Ureter (tissue), 1 donor: ENCODE data around the gene FAM240A. TPM values are rescaled to one million over a fixed set of nuclear protein-coding genes. Genes with fewer than 3 reads are reported as not detected.
"Not testable (repeated sequence)": the region's sequence is repeated elsewhere in the genome, so short reads cannot be mapped to it uniquely, and the experiment has no call there.

Source experiments
- DNase-seq: peaks from one replicate; pipeline ENCODE4 v3.0.0-alpha.2; 2020; ENCODE audit warnings: low spot score
- total RNA-seq: library from RNA; stranded (reverse); gene quantifications from one replicate; pipeline ENCODE4 v1.2.4, GENCODE V29; 2023
- donor health status: DM: yes; HTN: yes; CAD: no.

The FAM240A gene
- not detected for total RNA-seq

DNA sequence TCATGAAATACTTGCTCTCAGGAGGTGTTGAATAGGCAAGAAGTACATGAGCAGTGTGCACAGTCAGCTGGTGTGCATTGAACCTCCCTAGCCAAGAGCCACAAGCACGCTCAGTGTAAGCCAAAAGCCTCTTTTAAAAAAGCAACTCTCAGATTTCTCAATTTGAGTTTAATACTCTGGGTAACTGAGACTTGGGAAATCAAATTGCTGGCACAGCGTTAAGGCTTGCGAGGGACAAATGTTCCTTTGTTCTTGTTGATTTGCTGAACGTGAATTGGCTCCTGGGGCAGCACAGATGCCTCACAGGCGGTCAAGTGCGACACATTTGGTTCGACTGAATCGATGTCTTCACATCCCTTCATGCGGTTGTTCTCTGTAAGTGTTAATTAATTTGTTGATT is at the start of gene FAM240A:
TSS of gene FAM240A (plus strand) at position 202 of the 400 bp plus-strand sequence. CDS start at position 361, 159 bp downstream.
- no peak for DNase-seq

GRCh38 chr3:46564190-46565021 is 47.9 kb upstream of the FAM240A start:
- DNase-seq = no peak

DNA sequence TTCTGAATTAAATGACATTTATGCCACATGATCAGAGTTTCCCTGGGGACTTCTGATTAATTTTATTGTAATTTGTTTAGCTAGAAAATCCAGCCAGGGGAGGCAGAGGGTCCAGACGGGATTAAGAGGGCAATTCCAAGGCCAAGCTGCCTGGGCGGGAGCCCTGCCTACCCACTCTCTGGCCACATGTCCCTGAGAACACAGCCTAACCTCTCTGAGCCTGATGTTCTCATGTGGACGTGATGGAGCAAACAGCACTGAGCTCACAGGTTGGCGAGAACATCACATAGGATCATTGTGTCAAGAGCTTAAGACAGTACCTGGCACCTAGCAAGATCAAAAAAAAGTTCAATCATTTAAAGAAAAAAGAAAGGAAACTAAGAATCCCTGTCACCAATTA is 47.2 kb upstream of the FAM240A start:
- DNase-seq = no peak

- DNase-seq = no peak
Observed at GRCh38 chr3:46565607-46566039, 46.7 kb upstream of the FAM240A start.

DNA sequence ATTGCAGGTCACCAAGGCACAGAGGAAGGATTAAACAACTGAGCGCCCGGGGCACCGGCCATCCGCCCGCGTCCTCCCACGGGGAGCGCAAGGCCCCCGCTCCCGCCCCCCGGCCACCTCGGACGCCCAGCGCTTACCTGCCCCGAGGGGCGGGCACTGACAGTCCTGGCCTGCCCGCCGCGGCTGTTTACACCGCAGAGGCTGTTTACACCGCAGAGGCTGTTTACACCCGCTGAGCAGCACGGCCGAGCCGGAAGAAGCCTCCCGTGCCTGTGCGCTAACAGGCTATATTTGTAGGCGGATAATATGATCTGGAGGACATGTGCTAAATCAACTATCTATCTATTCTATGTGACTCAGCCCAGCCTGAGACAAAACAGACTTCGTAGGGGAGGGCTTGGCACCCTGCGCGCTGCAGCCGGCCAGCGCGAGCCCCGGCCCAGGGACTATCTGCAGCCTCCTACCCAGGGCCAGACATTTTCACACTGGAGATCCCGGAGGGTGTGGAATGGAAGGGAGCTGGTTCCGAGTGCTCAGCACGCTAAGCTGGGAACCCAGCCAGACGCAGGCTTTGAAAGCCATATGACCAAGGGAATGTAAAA is 46.2 kb upstream of the FAM240A start, which contains the start of gene LRRC2:
TSS of gene LRRC2 (minus strand) at position 263 of the 602 bp plus-strand sequence. CDS start 14,711 bp downstream, outside the sequence.
- DNase-seq = no peak

GRCh38 chr3:46571684-46572083 is 40.6 kb upstream of the FAM240A start:
- no peak for DNase-seq

DNA sequence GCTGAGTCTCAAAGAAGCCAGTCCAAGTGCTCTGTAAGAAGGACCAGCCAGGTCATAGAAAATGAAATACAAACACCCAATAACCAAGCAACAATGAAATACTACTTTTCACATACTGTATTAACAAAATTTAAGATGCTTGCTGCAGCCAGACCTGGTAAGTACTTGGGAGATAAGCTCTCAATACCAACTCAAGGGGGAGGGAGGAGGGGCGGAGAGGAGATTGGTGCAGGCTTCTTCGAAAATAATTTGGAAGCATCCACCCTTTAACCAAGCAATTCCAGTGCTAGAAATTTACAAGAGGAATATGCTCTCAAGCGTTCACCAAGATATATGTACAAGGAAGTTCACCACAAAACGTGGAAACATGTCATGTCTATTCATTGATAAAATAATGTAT is 38.6 kb upstream of the FAM240A start:
- DNase-seq = no peak

DNA sequence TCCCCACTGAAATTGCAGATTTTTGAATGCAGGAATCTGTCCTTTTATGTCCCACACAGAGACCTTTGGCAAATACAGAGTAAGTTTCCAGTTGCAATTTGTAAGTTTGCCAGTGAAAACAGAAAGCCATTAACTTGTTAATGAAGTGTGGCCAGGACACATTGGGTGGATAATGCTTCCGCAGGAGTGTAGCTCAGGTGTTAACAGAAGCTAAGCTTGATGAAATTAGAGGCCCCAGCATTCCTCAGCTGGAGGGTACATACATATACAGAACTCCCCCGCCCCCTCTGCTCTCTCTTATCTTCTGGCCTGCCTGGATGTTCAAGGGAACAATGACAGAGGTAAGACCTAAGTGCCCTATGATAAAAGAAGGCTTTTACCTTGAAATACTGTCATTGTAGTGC is 38.1 kb upstream of the FAM240A start:
- no peak for DNase-seq

- no peak for DNase-seq
Observed at GRCh38 chr3:46574881-46575576, 37.3 kb upstream of the FAM240A start.

- DNase-seq = no peak
Observed at GRCh38 chr3:46575577-46576222, 36.6 kb upstream of the FAM240A start.

DNA sequence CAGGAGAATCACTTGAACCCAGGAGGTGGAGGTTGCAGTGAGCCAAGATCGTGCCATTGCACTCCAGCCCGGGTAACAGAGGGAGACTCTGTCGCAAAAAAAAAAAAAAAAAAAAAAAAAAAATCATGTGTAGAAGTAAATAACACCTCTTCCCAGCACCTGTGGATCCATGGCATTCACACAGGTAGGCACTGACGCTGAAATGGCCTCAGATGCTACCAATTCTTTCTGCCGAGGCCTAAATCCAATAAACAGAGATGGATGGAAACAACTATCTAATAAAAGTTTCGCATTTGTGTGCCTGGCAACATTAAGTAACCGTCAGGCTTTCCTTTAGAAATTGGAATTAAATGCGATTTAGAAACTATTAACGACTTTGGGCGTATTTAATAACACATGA is 35.9 kb upstream of the FAM240A start:
- DNase-seq = no peak

- DNase-seq = no peak
Observed at GRCh38 chr3:46576879-46577278, 35.4 kb upstream of the FAM240A start.

- DNase-seq = not testable (repeated sequence)
Observed at GRCh38 chr3:46577580-46578249, 34.6 kb upstream of the FAM240A start.

DNA sequence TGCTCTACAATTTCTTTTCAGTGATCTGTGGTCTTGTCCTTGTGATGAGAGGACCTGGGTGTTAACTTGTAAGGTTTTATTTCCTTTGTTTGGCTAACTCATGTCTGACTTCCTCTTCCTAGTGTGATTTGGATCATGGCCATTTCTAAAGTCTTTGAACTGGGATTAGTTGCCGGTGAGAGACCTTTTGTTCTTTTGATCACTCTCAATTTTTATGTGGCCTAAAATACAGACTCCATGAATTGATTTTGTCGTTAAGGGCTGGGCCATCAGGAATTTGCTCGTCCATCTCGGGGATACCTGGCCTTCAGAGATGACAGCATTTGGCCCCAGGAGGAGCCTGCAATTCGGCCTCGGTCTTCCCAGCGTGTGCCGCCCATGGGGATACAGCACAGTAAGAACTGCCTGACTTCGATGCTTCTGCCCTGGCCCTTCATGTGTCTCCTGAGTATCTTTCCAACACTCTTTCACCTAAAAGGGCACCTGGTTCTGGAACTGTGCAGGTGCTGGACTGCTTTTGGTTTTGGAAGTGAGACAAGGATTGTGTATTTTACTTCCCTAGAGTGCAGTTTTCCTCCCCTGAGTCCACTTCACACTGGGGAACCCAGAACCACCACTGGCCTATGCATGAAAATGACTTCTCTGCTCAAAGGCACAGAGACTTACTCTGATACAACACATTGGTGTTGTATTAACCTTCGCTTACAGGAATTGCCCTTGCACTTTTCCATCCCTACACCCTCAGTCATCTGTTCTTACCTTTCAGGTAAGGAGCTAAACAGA is 33.2 kb upstream of the FAM240A start:
- no peak for DNase-seq

DNA sequence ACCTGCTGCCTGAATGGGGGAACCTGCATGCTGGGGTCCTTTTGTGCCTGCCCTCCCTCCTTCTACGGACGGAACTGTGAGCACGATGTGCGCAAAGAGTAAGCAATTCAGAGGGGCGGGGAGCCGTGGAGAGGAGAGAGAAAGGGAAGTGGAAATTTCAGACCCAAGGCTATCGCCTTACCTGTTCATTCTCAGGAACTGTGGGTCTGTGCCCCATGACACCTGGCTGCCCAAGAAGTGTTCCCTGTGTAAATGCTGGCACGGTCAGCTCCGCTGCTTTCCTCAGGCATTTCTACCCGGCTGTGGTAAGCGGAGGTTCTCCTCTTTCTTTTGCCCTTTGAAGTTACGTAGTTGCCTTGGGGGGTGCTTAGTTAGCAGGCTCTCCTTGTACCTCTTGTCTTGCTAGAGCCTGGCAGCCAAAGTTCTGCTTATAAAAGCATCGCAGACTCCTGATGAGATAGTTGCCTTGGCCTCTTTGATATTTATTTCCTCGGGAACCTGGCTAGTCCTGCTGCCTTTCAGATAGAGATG is 32.5 kb upstream of the FAM240A start:
- no peak for DNase-seq

- DNase-seq = no peak
Observed at GRCh38 chr3:46580675-46581074, 31.6 kb upstream of the FAM240A start.

- no peak for DNase-seq
Observed at GRCh38 chr3:46584598-46585467, 27.5 kb upstream of the FAM240A start.

DNA sequence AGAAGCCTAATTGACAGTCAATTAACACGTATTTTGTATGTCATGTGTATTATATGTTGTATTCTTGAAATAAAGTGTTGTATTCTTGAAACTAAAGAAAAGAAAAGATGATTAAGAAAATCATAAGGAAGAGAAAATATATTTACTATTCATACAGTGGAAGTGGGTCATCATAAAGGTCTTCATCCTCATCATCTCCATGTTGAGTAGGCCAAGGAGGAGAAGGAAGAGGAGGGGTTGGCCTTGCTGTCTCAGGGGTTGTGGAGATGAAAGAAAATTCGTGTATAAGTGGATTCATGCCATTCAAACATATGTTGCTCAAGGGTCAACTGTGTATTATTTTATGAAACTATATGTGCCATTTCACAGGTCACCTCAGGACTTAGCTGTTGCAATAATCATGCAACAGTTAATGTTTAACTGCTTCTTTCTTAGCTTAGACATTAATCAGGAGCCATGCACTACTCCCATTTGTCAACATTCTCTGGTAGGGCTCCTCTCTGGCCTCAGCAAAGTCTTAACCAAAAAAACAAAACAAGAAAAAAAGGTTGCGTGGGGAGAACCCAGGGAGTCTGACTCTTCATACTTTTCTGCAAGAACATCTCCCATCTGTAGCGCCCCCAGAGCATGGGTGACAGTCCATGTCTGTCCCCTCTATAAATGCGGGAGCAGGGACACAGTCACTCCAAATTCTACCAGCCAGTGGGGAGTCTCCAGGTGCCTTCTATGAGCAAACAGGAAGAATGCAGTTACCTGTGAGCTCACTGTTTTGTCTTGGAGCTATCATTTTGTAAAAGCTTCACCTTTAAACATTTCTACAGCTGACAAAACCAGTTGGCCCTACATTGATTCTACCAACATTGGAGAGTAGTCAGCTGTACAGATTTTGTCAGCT is 26.3 kb upstream of the FAM240A start:
- DNase-seq = no peak
